ENCODE measurements around the gene RLN1. TPM values are rescaled to one million over a fixed set of nuclear protein-coding genes. Genes with fewer than 3 reads are reported as not detected.
"Not testable (repeated sequence)": the region's sequence is repeated elsewhere in the genome, so short reads cannot be mapped to it uniquely, and the experiment has no call there.

The RLN1 gene
- under 1 TPM in 1 of 2 donors, not detected in 1; 0.43 TPM for total RNA-seq
- polyA plus RNA-seq (ENCODE audit: insufficient read depth, low read depth, low replicate concordance): 1.4 TPM
- long read RNA-seq, donor 1: 0 reads
- long read RNA-seq, donor 2: 0 reads

DNA sequence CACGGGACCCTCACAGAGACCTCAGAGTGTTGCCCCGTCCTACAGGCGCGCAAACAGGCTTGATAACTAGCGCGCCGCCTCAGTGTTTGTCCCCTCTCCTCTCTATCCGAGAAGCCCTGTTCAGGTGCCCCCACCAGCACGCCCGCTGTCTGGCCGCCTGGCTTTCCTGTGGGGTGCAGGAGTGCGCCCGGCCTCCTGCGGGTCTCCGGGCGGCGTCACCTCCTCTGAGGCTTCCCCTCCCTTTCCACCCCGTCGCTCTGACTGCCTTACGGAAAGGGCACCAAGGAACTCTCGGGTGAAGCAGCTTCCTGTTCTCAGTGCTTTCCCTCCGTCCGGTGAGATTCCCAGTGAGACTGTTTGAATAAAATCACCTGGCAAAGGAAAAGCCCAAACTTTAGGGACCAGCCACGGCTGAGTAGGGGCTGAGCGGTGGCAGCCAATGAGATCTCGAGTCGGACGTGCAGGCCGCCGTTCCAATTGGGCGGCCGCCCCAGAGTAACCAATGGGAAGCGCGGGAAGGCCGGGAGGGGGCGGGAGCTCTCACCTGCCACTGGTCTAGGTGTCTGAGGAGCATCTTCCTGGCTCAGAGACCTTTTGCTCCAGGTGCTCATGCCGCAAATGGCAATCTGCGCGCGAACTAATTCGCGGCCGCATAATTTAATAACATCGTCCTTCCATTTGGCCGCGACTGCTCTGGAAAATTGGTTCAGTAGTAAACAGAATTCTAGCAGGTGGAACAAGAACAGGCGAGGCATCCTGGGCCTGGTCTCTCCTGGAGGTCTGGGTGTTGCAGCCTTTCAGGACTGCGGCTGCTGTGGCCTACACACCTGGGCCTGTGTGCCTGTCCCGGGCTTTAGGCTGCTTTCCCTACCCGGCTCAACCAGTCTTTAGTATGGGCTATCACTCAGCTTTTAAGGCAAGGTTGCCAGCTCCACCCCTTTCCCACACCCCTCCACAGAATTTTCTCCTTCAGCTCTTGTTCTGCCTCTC lies at the start of gene RLN1:
RLN1 (minus strand) TSS at position 885 of the 990 bp plus-strand sequence; CDS start at position 755, 130 bp downstream.
- H3K36me3 ChIP-seq (ENCODE audit: low read depth, missing control alignments); H3K9me3 ChIP-seq; H3K27ac ChIP-seq; intact Hi-C loops (cut with DNase I; ENCODE audit: low total_unique reads); H3K4me1 ChIP-seq; H3K27me3 ChIP-seq; H3K4me3 ChIP-seq: not testable (repeated sequence)
- peak; percentile 20 for DNase-seq
- 14 to 32% methylated on average over 14 of the region's 50 CpGs for WGBS, 2 donors

GRCh38 chr9:5389109-5389732 lies 49.5 kb upstream of the RLN1 start:
- no peaks in the 10 kb centered on the region for H3K4me1 ChIP-seq
- no peak for DNase-seq
- no peaks in the 10 kb centered on the region for H3K36me3 ChIP-seq (ENCODE audit: low read depth, missing control alignments)
- no peaks in the 10 kb centered on the region for H3K9me3 ChIP-seq
- no peak overlapping the region for H3K27ac ChIP-seq
- TF ChIP-seq, protein P1, sequence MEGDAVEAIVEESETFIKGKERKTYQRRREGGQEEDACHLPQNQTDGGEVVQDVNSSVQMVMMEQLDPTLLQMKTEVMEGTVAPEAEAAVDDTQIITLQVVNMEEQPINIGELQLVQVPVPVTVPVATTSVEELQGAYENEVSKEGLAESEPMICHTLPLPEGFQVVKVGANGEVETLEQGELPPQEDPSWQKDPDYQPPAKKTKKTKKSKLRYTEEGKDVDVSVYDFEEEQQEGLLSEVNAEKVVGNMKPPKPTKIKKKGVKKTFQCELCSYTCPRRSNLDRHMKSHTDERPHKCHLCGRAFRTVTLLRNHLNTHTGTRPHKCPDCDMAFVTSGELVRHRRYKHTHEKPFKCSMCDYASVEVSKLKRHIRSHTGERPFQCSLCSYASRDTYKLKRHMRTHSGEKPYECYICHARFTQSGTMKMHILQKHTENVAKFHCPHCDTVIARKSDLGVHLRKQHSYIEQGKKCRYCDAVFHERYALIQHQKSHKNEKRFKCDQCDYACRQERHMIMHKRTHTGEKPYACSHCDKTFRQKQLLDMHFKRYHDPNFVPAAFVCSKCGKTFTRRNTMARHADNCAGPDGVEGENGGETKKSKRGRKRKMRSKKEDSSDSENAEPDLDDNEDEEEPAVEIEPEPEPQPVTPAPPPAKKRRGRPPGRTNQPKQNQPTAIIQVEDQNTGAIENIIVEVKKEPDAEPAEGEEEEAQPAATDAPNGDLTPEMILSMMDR (IDR thresholded peaks at IDR 0.05): no peak
- no peak for TF ChIP-seq POLR2A (IDR thresholded peaks at IDR 0.05)
- H3K27me3 ChIP-seq: no peaks in the 10 kb centered on the region
- no peak overlapping the region for H3K4me3 ChIP-seq
- intact Hi-C loops (cut with DNase I; ENCODE audit: low total_unique reads): no loop called here
- WGBS, 2 donors: 59 to 79% methylated on average over 3 of the region's 3 CpGs

DNA sequence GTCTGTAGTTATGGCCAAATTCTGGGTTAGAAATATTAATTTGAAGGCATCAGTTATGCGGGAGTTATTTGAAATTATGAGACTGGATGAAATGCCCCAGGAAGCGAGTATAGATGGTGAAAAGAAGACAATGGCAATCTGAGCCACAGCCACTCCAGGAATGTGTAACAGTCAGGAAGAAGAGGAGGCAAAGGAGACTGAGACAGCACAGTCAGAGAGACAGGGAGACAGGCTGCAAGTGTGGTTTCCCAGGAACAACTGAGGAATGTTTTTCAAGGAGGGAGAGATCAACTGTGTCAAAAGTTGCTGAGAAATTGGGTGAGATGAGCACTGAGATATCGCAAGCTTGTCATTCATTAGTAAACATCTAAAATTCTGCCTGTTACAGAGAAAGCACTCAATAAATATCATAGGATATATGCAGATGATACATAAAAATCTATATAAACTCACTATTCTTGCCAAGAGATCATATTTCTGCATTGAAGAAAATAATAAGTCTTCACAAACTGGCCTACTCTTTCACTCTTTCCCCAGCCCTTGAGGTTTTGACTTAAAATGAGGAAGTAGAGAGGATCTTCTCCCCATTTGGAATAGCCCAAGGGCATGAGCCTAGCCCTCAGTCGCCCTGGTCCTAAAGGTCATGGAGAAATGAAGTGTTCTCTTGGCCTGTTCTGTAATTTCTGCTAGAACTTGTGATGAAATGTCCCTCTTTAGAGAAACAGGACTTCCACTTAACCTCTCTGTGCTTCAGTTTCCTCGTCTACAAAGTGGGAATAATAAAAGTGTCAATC lies 48.5 kb upstream of the RLN1 start:
- no peak overlapping the region for H3K4me3 ChIP-seq
- no peak for DNase-seq
- H3K27ac ChIP-seq: no peak overlapping the region
- TF ChIP-seq, protein P1 (IDR thresholded peaks at IDR 0.05): no peak
- 85 to 93% methylated on average over 5 of the region's 5 CpGs for WGBS, 2 donors
- no peaks in the 10 kb centered on the region for H3K4me1 ChIP-seq
- no peaks in the 10 kb centered on the region for H3K9me3 ChIP-seq
- H3K36me3 ChIP-seq (ENCODE audit: low read depth, missing control alignments): no peaks in the 10 kb centered on the region
- intact Hi-C loops (cut with DNase I; ENCODE audit: low total_unique reads): no loop called here
- H3K27me3 ChIP-seq: no peaks in the 10 kb centered on the region

GRCh38 chr9:5384436-5384835 lies 44.8 kb upstream of the RLN1 start:
- TF ChIP-seq POLR2A (IDR thresholded peaks at IDR 0.05): no peak
- TF ChIP-seq, protein P1 (IDR thresholded peaks at IDR 0.05): no peak
- Histone ChIP-seq H3K9me3 (no peaks in the 10 kb centered on the region), H3K36me3 (ENCODE audit: low read depth, missing control alignments) (no peaks in the 10 kb centered on the region), H3K27me3 (no peaks in the 10 kb centered on the region), H3K27ac (no peak overlapping the region), H3K4me1 (no peaks in the 10 kb centered on the region), H3K4me3 (no peak overlapping the region)
- no peak for DNase-seq
- intact Hi-C loops (cut with DNase I; ENCODE audit: low total_unique reads): no loop called here

- Histone ChIP-seq H3K27me3 (no peaks in the 10 kb centered on the region), H3K27ac (no peak overlapping the region), H3K4me1 (no peaks in the 10 kb centered on the region), H3K4me3 (no peak overlapping the region), H3K36me3 (ENCODE audit: low read depth, missing control alignments) (no peaks in the 10 kb centered on the region), H3K9me3 (no peaks in the 10 kb centered on the region)
- WGBS, 2 donors: 84 to 86% methylated on average over 3 of the region's 3 CpGs
- TF ChIP-seq, protein P1 (IDR thresholded peaks at IDR 0.05): no peak
- no peak for TF ChIP-seq POLR2A (IDR thresholded peaks at IDR 0.05)
- intact Hi-C loops (cut with DNase I; ENCODE audit: low total_unique reads): no loop called here
- no peak for DNase-seq
Measured at GRCh38 chr9:5382479-5382878, 42.8 kb upstream of the RLN1 start.

Measured in testis (tissue), 5 donors.